ENCODE results near the gene ICAM1. TPM values are rescaled to one million over a fixed set of nuclear protein-coding genes. Genes with fewer than 3 reads are reported as not detected.

Gene ICAM1
- total RNA-seq, 1 donor from 2014 or later: 0.80 TPM

GRCh38 chr19:10284065-10284959 lies 13.4 kb downstream of the ICAM1 start:
- H3K4me1 Mint-ChIP-seq: peaks cover 6% of the 10 kb centered on the region
- no peak overlapping the region for H3K27ac ChIP-seq
- H3K9me3 Mint-ChIP-seq: peaks cover 3% of the 10 kb centered on the region
- no peaks in the 10 kb centered on the region for H3K79me2 ChIP-seq (ENCODE audit: low read depth)
- H3K4me2 ChIP-seq: no peak overlapping the region
- H3K4me3 ChIP-seq: no peak overlapping the region
- DNase-seq (ENCODE audit: low spot score): no peak
- no peaks in the 10 kb centered on the region for H3K36me3 Mint-ChIP-seq
- H3K9ac ChIP-seq: no peak overlapping the region
- peaks cover 10% of the 10 kb centered on the region for H4K20me1 ChIP-seq (ENCODE audit: low read depth)
- no peak overlapping the region for H3K27ac Mint-ChIP-seq
- no peaks in the 10 kb centered on the region for H3K9me3 ChIP-seq (ENCODE audit: low read depth)
- TF ChIP-seq EZH2 (IDR thresholded peaks at IDR 0.05) (no peak), CTCF (IDR thresholded peaks at IDR 0.05) (no peak), EZH2phosphoT487 (IDR thresholded peaks at IDR 0.05) (no peak)
- no peak overlapping the region for H3K4me3 Mint-ChIP-seq
- peaks cover 55% of the 10 kb centered on the region for H3K27me3 Mint-ChIP-seq (ENCODE audit: insufficient read depth, low read depth)
- peaks cover 44% of the 10 kb centered on the region for H3K27me3 ChIP-seq
- peaks cover 5% of the 10 kb centered on the region for H3K4me1 ChIP-seq
- peaks cover 27% of the 10 kb centered on the region for H3F3A ChIP-seq (ENCODE audit: low read depth)
- no peaks in the 10 kb centered on the region for H3K36me3 ChIP-seq
- H2AFZ ChIP-seq (replicated peaks): no peak overlapping the region

- Mint-ChIP-seq H3K4me1 (peaks cover 6% of the 10 kb centered on the region), H3K27ac (no peak overlapping the region), H3K36me3 (no peaks in the 10 kb centered on the region), H3K27me3 (ENCODE audit: insufficient read depth, low read depth) (peaks cover 58% of the 10 kb centered on the region), H3K4me3 (no peak overlapping the region), H3K9me3 (peaks cover 3% of the 10 kb centered on the region)
- H3K36me3 ChIP-seq: no peaks in the 10 kb centered on the region
- H3K27me3 ChIP-seq: peaks cover 50% of the 10 kb centered on the region
- DNase-seq (ENCODE audit: low spot score): no peak
- no peaks in the 10 kb centered on the region for H3K79me2 ChIP-seq (ENCODE audit: low read depth)
- no peak for TF ChIP-seq EZH2 (IDR thresholded peaks at IDR 0.05)
- H3K4me3 ChIP-seq: no peak overlapping the region
- H3K9me3 ChIP-seq (ENCODE audit: low read depth): no peaks in the 10 kb centered on the region
- H3K4me2 ChIP-seq: no peak overlapping the region
- H3F3A ChIP-seq (ENCODE audit: low read depth): peaks cover 29% of the 10 kb centered on the region
- no peak overlapping the region for H3K27ac ChIP-seq
- peaks cover 5% of the 10 kb centered on the region for H3K4me1 ChIP-seq
- no peak overlapping the region for H3K9ac ChIP-seq
- peaks cover 11% of the 10 kb centered on the region for H4K20me1 ChIP-seq (ENCODE audit: low read depth)
- no peak overlapping the region for H2AFZ ChIP-seq (replicated peaks)
Observed at GRCh38 chr19:10284960-10285278, 14.0 kb downstream of the ICAM1 start.

- peaks cover 15% of the 10 kb centered on the region for H4K20me1 ChIP-seq (ENCODE audit: low read depth)
- H3K27me3 ChIP-seq: peaks cover 55% of the 10 kb centered on the region
- H3K4me1 ChIP-seq: peaks cover 5% of the 10 kb centered on the region
- H3K4me3 ChIP-seq: no peak overlapping the region
- Mint-ChIP-seq H3K4me1 (peaks cover 8% of the 10 kb centered on the region), H3K4me3 (peak overlapping the region; percentile 15), H3K9me3 (peaks cover 3% of the 10 kb centered on the region), H3K27ac (no peak overlapping the region), H3K27me3 (ENCODE audit: insufficient read depth, low read depth) (peaks cover 61% of the 10 kb centered on the region), H3K36me3 (no peaks in the 10 kb centered on the region)
- H3K27ac ChIP-seq: no peak overlapping the region
- H3F3A ChIP-seq (ENCODE audit: low read depth): peaks cover 31% of the 10 kb centered on the region
- no peak for DNase-seq (ENCODE audit: low spot score)
- H3K9me3 ChIP-seq (ENCODE audit: low read depth): no peaks in the 10 kb centered on the region
- H2AFZ ChIP-seq (replicated peaks): no peak overlapping the region
- TF ChIP-seq EZH2phosphoT487 (IDR thresholded peaks at IDR 0.05) (no peak), EZH2 (IDR thresholded peaks at IDR 0.05) (no peak), CTCF (IDR thresholded peaks at IDR 0.05) (no peak)
- no peak overlapping the region for H3K4me2 ChIP-seq
- no peaks in the 10 kb centered on the region for H3K36me3 ChIP-seq
- H3K9ac ChIP-seq: no peak overlapping the region
- no peaks in the 10 kb centered on the region for H3K79me2 ChIP-seq (ENCODE audit: low read depth)
Observed at GRCh38 chr19:10285393-10285792, 14.5 kb downstream of the ICAM1 start.

Measured in neural progenitor cell (in vitro differentiated cells).